Gastroesophageal sphincter (tissue), 3 donors: ENCODE data around the gene OR2AE1.

Experiments
- EP300 ChIP-seq: sonication (generic); formaldehyde crosslinking; IDR thresholded peaks from one replicate; pipeline ENCODE4 v1.6.1; 2017; ENCODE audit warnings: antibody characterized with exemption, mild to moderate bottlenecking
- POLR2A ChIP-seq, 2 donors: fragments of 450-650 bp; IDR thresholded peaks; one replicate each; pipeline ENCODE4 v1.6.1; 2017; ENCODE audit warnings: antibody characterized with exemption in 2 of 2, mild to moderate bottlenecking in 2 of 2, moderate library complexity in 1 of 2
- POLR2AphosphoS5 ChIP-seq: sonication (generic); formaldehyde crosslinking; IDR thresholded peaks from one replicate; pipeline ENCODE4 v1.6.1; 2017; ENCODE audit warnings: antibody characterized with exemption
- TF ChIP-seq, protein P1 (sequence below), 4 experiments: fragments of 200-600 bp in 2 of 4; fragments of 450-650 bp in 2 of 4; sonication (generic) in 1 of 4; IDR thresholded peaks; one replicate each; pipeline ENCODE4 v1.5.1; 2017 to 2019; ENCODE audit warnings: antibody characterized with exemption in 4 of 4, mild to moderate bottlenecking in 2 of 4, moderate library complexity in 2 of 4

DNA sequence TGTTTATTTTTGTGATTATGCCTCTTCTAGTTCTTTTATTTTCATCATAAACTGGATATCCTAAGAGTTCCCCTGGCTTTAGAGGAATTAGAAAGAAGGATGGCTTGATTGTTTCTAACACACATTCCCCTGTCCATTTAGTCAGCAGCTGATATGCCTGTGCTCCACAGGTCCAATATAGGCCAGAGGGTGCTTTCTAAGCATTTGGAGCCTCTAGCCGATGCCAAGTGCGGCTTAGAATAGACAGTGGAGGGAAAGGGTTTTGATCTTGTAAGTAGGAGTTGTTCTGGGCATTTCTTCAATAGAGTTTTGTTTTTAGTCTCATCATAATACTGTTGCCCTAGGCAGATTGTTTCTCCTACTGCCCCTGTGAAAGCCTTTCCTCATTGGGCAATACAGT lies 42.5 kb downstream of the OR2AE1 start:
- TF ChIP-seq POLR2A (IDR thresholded peaks at IDR 0.05) = no peak
- TF ChIP-seq, protein P1, sequence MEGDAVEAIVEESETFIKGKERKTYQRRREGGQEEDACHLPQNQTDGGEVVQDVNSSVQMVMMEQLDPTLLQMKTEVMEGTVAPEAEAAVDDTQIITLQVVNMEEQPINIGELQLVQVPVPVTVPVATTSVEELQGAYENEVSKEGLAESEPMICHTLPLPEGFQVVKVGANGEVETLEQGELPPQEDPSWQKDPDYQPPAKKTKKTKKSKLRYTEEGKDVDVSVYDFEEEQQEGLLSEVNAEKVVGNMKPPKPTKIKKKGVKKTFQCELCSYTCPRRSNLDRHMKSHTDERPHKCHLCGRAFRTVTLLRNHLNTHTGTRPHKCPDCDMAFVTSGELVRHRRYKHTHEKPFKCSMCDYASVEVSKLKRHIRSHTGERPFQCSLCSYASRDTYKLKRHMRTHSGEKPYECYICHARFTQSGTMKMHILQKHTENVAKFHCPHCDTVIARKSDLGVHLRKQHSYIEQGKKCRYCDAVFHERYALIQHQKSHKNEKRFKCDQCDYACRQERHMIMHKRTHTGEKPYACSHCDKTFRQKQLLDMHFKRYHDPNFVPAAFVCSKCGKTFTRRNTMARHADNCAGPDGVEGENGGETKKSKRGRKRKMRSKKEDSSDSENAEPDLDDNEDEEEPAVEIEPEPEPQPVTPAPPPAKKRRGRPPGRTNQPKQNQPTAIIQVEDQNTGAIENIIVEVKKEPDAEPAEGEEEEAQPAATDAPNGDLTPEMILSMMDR (IDR thresholded peaks at IDR 0.05) = no peak
- no peak for TF ChIP-seq POLR2AphosphoS5
- no peak for TF ChIP-seq EP300
